CD4-positive, alpha-beta T cell treated with Interleukin-6 at 100 ng/mL for 8 hours (primary cell): ENCODE results near the gene MIOX.
"Not testable (repeated sequence)": the region's sequence is repeated elsewhere in the genome, so short reads cannot be mapped to it uniquely, and the experiment has no call there.

Experiments
- DNase-seq: peaks from one replicate; pipeline ENCODE4 v3.0.0-alpha.2; 2020; ENCODE audit warnings: mixed read lengths, low spot score

MIOX gene

GRCh38 chr22:50529897-50530579, 43.4 kb downstream of the MIOX start, which contains the start of gene TYMP:
TYMP (minus strand) TSS chr22:50530012; CDS start chr22:50529709, 303 bp downstream.
- peak; percentile 63 for DNase-seq

GRCh38 chr22:50530580-50530876, 43.9 kb downstream of the MIOX start:
- no peak for DNase-seq

GRCh38 chr22:50530877-50531545, 44.4 kb downstream of the MIOX start:
- DNase-seq: peak; percentile 78

- DNase-seq: peak; percentile 58
Observed at GRCh38 chr22:50531546-50531961, 44.9 kb downstream of the MIOX start.

GRCh38 chr22:50531962-50532674, 45.5 kb downstream of the MIOX start:
- DNase-seq: no peak

- DNase-seq: no peak
Observed at GRCh38 chr22:50532824-50533796, 46.5 kb downstream of the MIOX start.

GRCh38 chr22:50533856-50534711, 47.4 kb downstream of the MIOX start:
- DNase-seq: not testable (repeated sequence)

- no peak for DNase-seq
Observed at GRCh38 chr22:50535113-50535512, 48.5 kb downstream of the MIOX start.

- no peak for DNase-seq
Observed at GRCh38 chr22:50536226-50536625, 49.6 kb downstream of the MIOX start.

GRCh38 chr22:50537765-50538164, 51.1 kb downstream of the MIOX start:
- DNase-seq: no peak
